Heart left ventricle (tissue), 16 donors: Measurements from ENCODE around the gene LASP1. TPM values are rescaled to one million over a fixed set of nuclear protein-coding genes. Genes with fewer than 3 reads are reported as not detected.
A peak's percentile ranks its signal among the peaks of the same experiment; 100 is the strongest.

Source experiments
- ATAC-seq, 4 donors: fragments of 200-7000 bp; cut with Tn5 transposase; one replicate each; pipeline ENCODE4 v1.9.1; 2020 to 2022; ENCODE audit warnings: moderate library complexity in 4 of 4, mild to moderate bottlenecking in 3 of 4, moderate number of reproducible peaks in 1 of 4
- DNase-seq, 5 donors: peaks; one replicate each; pipeline ENCODE4 v3.0.0-alpha.2; 2020
- H3K27ac ChIP-seq, 12 donors: fragments of 200-600 bp; sonication (generic) in 4 of 12; one replicate each; pipeline versions ENCODE4 v1.5.0 to v1.8.0; 2016 to 2022; ENCODE audit warnings: mild to moderate bottlenecking in 2 of 12
- H3K27me3 ChIP-seq, 9 donors: fragments of 200-600 bp; sonication (generic) in 2 of 9; one replicate each; pipeline versions ENCODE4 v1.5.1 to v1.8.0; 2016 to 2022; ENCODE audit warnings: mild to moderate bottlenecking in 3 of 9
- H3K36me3 ChIP-seq, 9 donors: fragments of 200-600 bp; sonication (generic) in 2 of 9; one replicate each; pipeline versions ENCODE4 v1.5.0 to v1.8.0; 2018 to 2022; ENCODE audit warnings: mild to moderate bottlenecking in 2 of 9
- H3K4me1 ChIP-seq, 12 donors: fragments of 200-600 bp; sonication (generic) in 4 of 12; one replicate each; pipeline versions ENCODE4 v1.5.0 to v1.8.0; 2016 to 2022; ENCODE audit warnings: mild to moderate bottlenecking in 3 of 12
- H3K4me3 ChIP-seq, 12 donors: fragments of 200-600 bp; sonication (generic) in 4 of 12; one replicate each; pipeline versions ENCODE4 v1.5.0 to v1.8.0; 2017 to 2022; ENCODE audit warnings: mild to moderate bottlenecking in 9 of 12, moderate library complexity in 4 of 12
- H3K9me3 ChIP-seq, 12 donors: fragments of 200-600 bp; sonication (generic) in 4 of 12; one replicate each; pipeline versions ENCODE4 v1.5.0 to v1.8.0; 2016 to 2022; ENCODE audit warnings: mild to moderate bottlenecking in 1 of 12
- POLR2A ChIP-seq, 2 donors: fragments of 450-650 bp; IDR thresholded peaks; one replicate each; pipeline ENCODE4 v1.6.1; 2017; ENCODE audit warnings: antibody characterized with exemption in 2 of 2, mild to moderate bottlenecking in 2 of 2, moderate library complexity in 2 of 2
- WGBS, 4 donors: extraction: QIAGEN DNeasy Blood & Tissue Kit in 2 of 4; methylation state at CpG; one replicate each; pipeline versions ENCODE4 v1.1.5 to v1.1.7; 2013 to 2018; 5-methylcytosine and 5-hydroxymethylcytosine counted together
- intact Hi-C, 10 donors: fragments of 100-400 bp; cut with DNase I; formaldehyde crosslinking; loops; one replicate each; pipeline versions ENCODE4 v1.11.1 to v1.14.2; 2022
- polyA plus RNA-seq, 2 donors: library from polyadenylated mRNA; stranded (reverse); fragments of 200-250 nt; gene quantifications; one replicate each; pipeline ENCODE4 v1.2.3, GENCODE V29; 2013
- total RNA-seq, 9 donors: library from RNA; depleted of rRNA in 2 of 9; stranded (reverse); fragments of >200 nt in 2 of 9; fragmentation: NEBNext Ultra II Directional in 3 of 9; extraction: Animal tissue kit (Norgen Biotek cat#: 25700) in 3 of 9; gene quantifications; one replicate each; pipeline versions ENCODE4 v1.1.0 to v1.2.4, GENCODE V29; 2016 to 2023
- TF ChIP-seq, protein P1 (sequence below), 12 donors: fragments of 200-600 bp; sonication (generic) in 4 of 12; IDR thresholded peaks; one replicate each; pipeline versions ENCODE4 v1.5.0 to v1.8.0; 2018 to 2022; ENCODE audit warnings: antibody characterized with exemption in 12 of 12, mild to moderate bottlenecking in 5 of 12
- donor health status: ischemic (EF 13 %, LVEDD 7.1; RV severe dilation, severe dysfunction).
- donor health status: healthy with polysubstance abuse.
- donor health status: DM: no; HTN: yes; CAD: no.
- donor health status: DM: no; HTN: no; CAD: no.
- donor health status: ischemic (EF 25% LVEDD 6.9; RV normal size, moderate dysfunction).
- donor health status: ischemic (EF 25% LVEDD 5.7; RV mildly dilated, moderate dysfunction).
- donor health status: healthy.
- donor health status: DM: yes; HTN: yes; CAD: no.
- donor health status: ischemic (EF 35%, LVEDD 5.7; RV mildly dilated, moderate dysfunction).
- donor health status: nonischemic (EF 11% LVEDD 7.7; RV severe dilation, severe dysfunction).
- donor health status: DM: yes; HTN: yes; CAD: no.
- donor health status: PGD.
- donor health status: ischemic (EF 29% LVEDD 5.4; RV normal size, mild dysfunction).
- donor health status: nonischemic (EF 23%, LVEDD 6.1; RV moderate dilation, normal function).

The LASP1 gene
- total and polyA plus RNA-seq, 11 donors, result 18.2 to 88.2 (median 26.7) TPM

DNA sequence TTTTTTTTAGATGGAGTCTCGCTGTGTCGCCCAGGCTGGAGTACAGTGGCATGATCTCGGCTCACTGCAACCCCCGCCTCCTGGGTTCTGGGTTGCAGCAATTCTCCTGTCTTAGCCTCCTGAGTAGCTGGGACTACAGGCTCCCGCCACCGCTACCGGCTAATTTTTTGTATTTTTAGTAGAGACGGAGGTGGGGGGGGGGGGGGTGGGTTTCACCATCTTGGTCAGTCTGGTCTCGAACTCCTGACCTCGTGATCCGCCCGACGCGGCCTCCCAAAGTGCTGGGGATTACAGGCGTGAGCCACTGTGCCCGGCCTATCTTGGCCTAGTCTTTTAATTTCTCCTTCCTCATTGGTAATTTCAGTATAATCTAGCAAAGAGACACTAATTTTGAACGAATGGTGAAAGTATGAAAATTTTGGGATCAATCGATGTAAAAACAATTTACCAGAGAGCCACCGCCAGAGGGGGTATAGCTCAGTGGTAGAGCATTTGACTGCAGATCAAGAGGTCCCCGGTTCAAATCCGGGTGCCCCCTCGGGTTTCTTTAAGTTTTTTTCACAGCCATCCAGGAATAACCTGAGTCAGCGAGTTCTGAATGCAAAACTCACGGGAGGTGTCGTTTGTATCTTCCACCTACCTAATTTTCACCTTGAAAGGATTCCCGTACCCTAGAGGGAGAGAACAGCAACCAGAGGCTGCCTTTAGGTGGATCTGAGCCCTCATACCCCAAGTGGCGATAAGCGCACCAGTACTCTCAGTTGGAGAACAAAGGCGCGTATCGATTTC, 2.5 kb upstream of the LASP1 start:
- H3K4me3 ChIP-seq, result peak overlapping the region in 10 of 12 donors; percentile 4 to 100 (median 84)
- peaks cover 0 to 3% (median 0%) of the 10 kb centered on the region in 9 donors for H3K36me3 ChIP-seq
- no peaks in the 10 kb centered on the region for H3K27me3 ChIP-seq
- intact Hi-C loops, result loop anchor here in 4 of 10 donors (1.0 to 10.0 kb wide), 4 partner anchors 11 to 297 kb away; partner anchors contain the start of genes FBXO47 (in 2 of the 4) and ARL5C (in 1 of the 4)
- H3K9me3 ChIP-seq, result no peaks in the 10 kb centered on the region
- peak overlapping the region; percentile 1 to 99 (median 96) for H3K27ac ChIP-seq
- DNase-seq (peak in 3 of 5 donors; percentile 47 to 66 (median 54)), ATAC-seq (no peak)
- WGBS, 4 donors, result 31 to 49% (median 43%) methylated on average over 30 to 31 of the region's 31 CpGs
- TF ChIP-seq, protein P1, sequence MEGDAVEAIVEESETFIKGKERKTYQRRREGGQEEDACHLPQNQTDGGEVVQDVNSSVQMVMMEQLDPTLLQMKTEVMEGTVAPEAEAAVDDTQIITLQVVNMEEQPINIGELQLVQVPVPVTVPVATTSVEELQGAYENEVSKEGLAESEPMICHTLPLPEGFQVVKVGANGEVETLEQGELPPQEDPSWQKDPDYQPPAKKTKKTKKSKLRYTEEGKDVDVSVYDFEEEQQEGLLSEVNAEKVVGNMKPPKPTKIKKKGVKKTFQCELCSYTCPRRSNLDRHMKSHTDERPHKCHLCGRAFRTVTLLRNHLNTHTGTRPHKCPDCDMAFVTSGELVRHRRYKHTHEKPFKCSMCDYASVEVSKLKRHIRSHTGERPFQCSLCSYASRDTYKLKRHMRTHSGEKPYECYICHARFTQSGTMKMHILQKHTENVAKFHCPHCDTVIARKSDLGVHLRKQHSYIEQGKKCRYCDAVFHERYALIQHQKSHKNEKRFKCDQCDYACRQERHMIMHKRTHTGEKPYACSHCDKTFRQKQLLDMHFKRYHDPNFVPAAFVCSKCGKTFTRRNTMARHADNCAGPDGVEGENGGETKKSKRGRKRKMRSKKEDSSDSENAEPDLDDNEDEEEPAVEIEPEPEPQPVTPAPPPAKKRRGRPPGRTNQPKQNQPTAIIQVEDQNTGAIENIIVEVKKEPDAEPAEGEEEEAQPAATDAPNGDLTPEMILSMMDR (IDR thresholded peaks at IDR 0.05), result peak in 7 of 12 donors; percentile 17 to 50 (median 42)
- no peak for TF ChIP-seq POLR2A (IDR thresholded peaks at IDR 0.05)
- H3K4me1 ChIP-seq, result peaks cover 5 to 29% (median 18%) of the 10 kb centered on the region in 12 donors

DNA sequence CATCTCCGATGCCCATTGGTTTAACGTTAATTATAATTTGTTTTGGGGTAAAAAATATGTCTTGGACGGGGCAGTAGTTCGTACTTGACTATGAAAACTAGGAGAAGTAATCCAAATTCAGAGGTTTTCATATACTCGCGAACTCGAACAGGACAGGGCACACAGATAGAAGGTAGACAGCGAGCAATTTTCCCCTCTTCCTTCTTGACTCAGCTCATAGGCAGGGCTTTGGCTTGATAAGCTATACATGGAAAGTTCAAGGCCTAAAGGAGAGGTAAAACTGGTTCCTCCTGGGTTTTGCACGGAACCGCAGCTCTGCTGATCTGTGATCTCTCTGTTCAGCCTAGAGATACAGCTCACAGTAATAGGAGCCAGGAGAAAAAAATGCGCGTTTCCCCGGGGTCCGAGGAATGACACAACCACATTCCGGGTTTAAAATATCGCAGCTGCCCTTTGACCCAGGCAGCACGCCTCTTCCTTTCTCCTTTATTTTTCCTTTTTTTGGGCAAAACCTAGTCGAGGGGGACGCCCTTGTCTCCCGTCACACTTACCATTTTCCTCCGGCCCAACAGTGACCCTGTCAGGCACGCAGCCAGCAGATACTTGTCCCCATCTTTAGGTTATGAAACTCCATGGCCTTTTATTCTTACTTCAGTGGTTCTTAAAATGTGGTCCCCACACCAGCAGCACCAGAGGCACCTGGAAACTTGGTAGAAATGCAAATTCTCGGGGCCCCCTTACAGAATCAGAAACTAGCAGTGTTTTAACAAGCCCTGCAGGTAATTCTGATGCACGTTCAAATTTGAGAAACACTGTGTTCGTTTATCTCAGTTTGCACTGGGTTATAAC, 1.7 kb upstream of the LASP1 start:
- 19 to 32% (median 26%) methylated on average over 25 of the region's 25 CpGs for WGBS, 4 donors
- peak; percentile 67 to 78 (median 72) for DNase-seq
- H3K9me3 ChIP-seq, result no peaks in the 10 kb centered on the region
- H3K4me3 ChIP-seq, result peak overlapping the region in 11 of 12 donors; percentile 65 to 100 (median 86)
- no peak for TF ChIP-seq POLR2A (IDR thresholded peaks at IDR 0.05)
- TF ChIP-seq, protein P1 (IDR thresholded peaks at IDR 0.05), result no peak
- peak overlapping the region; percentile 93 to 99 (median 96) for H3K27ac ChIP-seq
- H3K4me1 ChIP-seq, result peaks cover 6 to 38% (median 26%) of the 10 kb centered on the region in 12 donors
- peaks cover 0 to 11% (median 0%) of the 10 kb centered on the region in 9 donors for H3K36me3 ChIP-seq
- ATAC-seq, result peak in 2 of 4 donors; percentile 4 to 13
- no peaks in the 10 kb centered on the region for H3K27me3 ChIP-seq
- intact Hi-C loops, result loop anchor here in 5 of 10 donors (1.0 to 10.0 kb wide), 5 partner anchors 12 to 297 kb away; partner anchors contain the start of genes FBXO47 (in 2 of the 5) and ARL5C (in 1 of the 5)

DNA sequence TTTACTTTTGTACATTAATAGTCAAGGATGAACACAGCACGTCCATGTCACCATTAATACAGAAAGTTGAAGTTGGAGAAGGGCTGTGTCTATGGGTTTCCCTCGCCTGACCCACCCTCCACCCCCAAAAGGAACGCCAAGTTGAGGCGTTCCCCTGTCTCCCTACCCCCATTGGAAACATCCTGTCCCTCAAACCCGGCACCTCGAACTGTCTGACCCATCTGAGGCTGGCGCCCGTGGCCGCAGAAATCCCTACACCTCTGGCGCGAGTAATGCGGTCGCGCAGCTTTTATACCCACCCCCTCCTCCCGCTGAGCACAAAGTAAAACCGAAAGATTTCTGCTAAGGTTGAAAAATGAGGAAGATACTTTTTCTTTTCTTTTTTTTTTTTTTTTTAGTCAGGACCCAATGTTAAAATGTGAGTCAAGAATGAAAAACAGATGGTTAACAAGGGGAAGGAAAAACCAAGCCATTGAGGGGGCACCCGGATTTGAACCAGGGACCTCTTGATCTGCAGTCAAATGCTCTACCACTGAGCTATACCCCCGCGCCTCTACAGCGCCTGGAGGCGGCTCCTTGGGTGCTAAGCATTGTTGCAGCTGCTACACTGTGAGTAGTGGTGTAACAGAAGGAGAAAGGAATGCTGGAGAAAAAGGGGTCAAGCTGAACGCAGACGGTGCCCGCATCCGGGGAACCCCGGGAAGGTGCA, 887 bp upstream of the LASP1 start:
- DNase-seq, result peak; percentile 86 to 90 (median 90)
- WGBS, 4 donors, result 2 to 6% (median 2%) methylated on average over 26 of the region's 26 CpGs
- Histone ChIP-seq H3K4me3 (peak overlapping the region; percentile 65 to 100 (median 84)), H3K27ac (peak overlapping the region; percentile 93 to 99 (median 96)), H3K9me3 (no peaks in the 10 kb centered on the region), H3K4me1 (peaks cover 13 to 45% (median 34%) of the 10 kb centered on the region in 12 donors), H3K36me3 (peaks cover 0 to 14% (median 0%) of the 10 kb centered on the region in 9 donors), H3K27me3 (no peaks in the 10 kb centered on the region)
- TF ChIP-seq, protein P1 (IDR thresholded peaks at IDR 0.05), result peak in 7 of 12 donors; percentile 18 to 61 (median 33)
- no peak for TF ChIP-seq POLR2A (IDR thresholded peaks at IDR 0.05)
- intact Hi-C loops, result loop anchor here in 5 of 10 donors (1.0 to 10.0 kb wide), 6 partner anchors 15 to 296 kb away; partner anchors contain the start of genes FBXO47 (in 2 of the 5), ARL5C (in 1 of the 5) and RPL23 (in 1 of the 5)
- peak; percentile 74 to 80 (median 75) for ATAC-seq
